ENCODE measurements around the gene SLC39A1. TPM values are rescaled to one million over a fixed set of nuclear protein-coding genes. Genes with fewer than 3 reads are reported as not detected.

The SLC39A1 gene
- total and polyA plus RNA-seq, 2 of the 4 experiments (the other 2 are of a cell fraction), result 89.1 to 97.7 TPM

DNA sequence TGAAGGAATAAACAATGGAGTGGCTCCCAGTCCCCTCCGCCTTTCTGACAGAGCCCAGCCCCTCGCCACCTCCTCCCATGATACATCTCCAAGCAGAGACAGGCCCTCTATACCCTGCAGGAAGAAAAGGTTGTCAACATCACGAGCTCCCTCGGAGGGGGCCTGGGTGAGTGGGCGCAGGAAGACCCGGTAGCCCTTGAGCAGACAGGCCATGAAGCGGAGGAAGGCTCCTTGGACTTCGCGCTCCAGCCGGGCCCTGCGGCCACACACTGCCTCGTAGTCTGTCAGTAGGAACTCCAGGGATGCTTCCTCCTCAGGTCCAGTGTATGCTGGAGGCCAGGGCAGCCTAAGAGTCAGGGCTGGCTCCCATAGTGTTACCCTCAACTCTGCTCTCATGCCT is 23.9 kb downstream of the SLC39A1 start:
- Histone ChIP-seq H3K56ac (ENCODE audit: extremely low read depth, insufficient read depth, low read length) (no peak overlapping the region), H2BK15ac (ENCODE audit: low read depth, low read length) (no peak overlapping the region), H3K23ac (ENCODE audit: low read depth, low read length) (no peak overlapping the region), H3K79me1 (ENCODE audit: low read depth in 1 of 2, low read length in 2 of 2) (peaks cover 3 to 33% of the 10 kb centered on the region in 2 experiments), H3K9me1 (ENCODE audit: insufficient read depth, low read length) (peaks cover 11% of the 10 kb centered on the region; the same call in 1 of the 2 replicates), H3K27me3 (ENCODE audit: control insufficient read depth, insufficient read depth, low read length) (no peaks in the 10 kb centered on the region), H3K9me3 (ENCODE audit: control insufficient read depth, insufficient read depth, low read length) (no peaks in the 10 kb centered on the region), H2BK120ac (ENCODE audit: low read depth, low read length) (no peak overlapping the region), H3K27ac (ENCODE audit: insufficient read depth, low read length) (no peak overlapping the region), H2BK5ac (ENCODE audit: low read depth, low read length, poor library complexity, severe bottlenecking) (no peak overlapping the region), H4K91ac (ENCODE audit: insufficient read depth, low read depth, low read length) (no peak overlapping the region), H3K4me2 (ENCODE audit: low read depth, low read length) (no peak overlapping the region), H4K5ac (ENCODE audit: low read depth, low read length) (no peak overlapping the region), H4K8ac (ENCODE audit: low read depth in 2 of 2, low read length in 2 of 2) (no peak overlapping the region), H3K14ac (replicated peaks; ENCODE audit: low read depth, low read length) (no peak overlapping the region), H2AK5ac (ENCODE audit: low read depth, low read length) (no peak overlapping the region), H2AK9ac (replicated peaks; ENCODE audit: low read depth, low read length, poor library complexity) (no peak overlapping the region), H3K9ac (ENCODE audit: low read depth, low read length) (no peak overlapping the region), H3K4ac (ENCODE audit: low read depth, low read length) (no peak overlapping the region), H3K36me3 (ENCODE audit: control insufficient read depth, insufficient read depth, low read length) (peaks cover 68% of the 10 kb centered on the region), H3K4me1 (ENCODE audit: control insufficient read depth, insufficient read depth, low read length) (no peaks in the 10 kb centered on the region), H2AFZ (replicated peaks; ENCODE audit: low read length, poor library complexity) (no peak overlapping the region), H3K4me3 (ENCODE audit: insufficient read depth, low read depth, low read length) (no peak overlapping the region), H4K20me1 (ENCODE audit: insufficient read depth, low read length) (no peaks in the 10 kb centered on the region), H2BK20ac (ENCODE audit: low read depth, low read length) (no peak overlapping the region), H3K18ac (ENCODE audit: low read depth, low read length) (no peak overlapping the region)
- intact Hi-C loops (cut with micrococcal nuclease) (no loop called here), in situ Hi-C loops (cut with MboI; ENCODE audit: low sequenced_read_pairs) (no loop called here), dilution Hi-C loops (cut with HindIII; ENCODE audit: low sequenced_read_pairs, unreplicated experiment) (no loop called here)
- DNase-seq (no peak), ATAC-seq (ENCODE audit: low read depth) (no peak)
- POLR2A ChIA-PET (ENCODE audit: unreplicated experiment), result no interaction called here
- BruUV-seq (replicated peaks), result no TSS peak
- CTCF ChIA-PET, result no interaction called here
- TF ChIP-seq CEBPB (IDR thresholded peaks at IDR 0.05; ENCODE audit: low read depth, low read length) (no peak), ELK1 (IDR thresholded peaks at IDR 0.05; ENCODE audit: borderline replicate concordance, low read depth, low read length) (no peak), BHLHE40 (IDR thresholded peaks at IDR 0.05; ENCODE audit: low read depth, low read length) (no peak), RCOR1 (IDR thresholded peaks at IDR 0.05; ENCODE audit: insufficient replicate concordance, low read length) (no peak), NFE2L2 (IDR thresholded peaks at IDR 0.05; ENCODE audit: low read depth, low read length) (no peak), SMC3 (IDR thresholded peaks at IDR 0.05; ENCODE audit: low read depth, low read length) (no peak), RFX5 (IDR thresholded peaks at IDR 0.05; ENCODE audit: low read depth, low read length) (no peak)
- TF ChIP-seq, protein P1, sequence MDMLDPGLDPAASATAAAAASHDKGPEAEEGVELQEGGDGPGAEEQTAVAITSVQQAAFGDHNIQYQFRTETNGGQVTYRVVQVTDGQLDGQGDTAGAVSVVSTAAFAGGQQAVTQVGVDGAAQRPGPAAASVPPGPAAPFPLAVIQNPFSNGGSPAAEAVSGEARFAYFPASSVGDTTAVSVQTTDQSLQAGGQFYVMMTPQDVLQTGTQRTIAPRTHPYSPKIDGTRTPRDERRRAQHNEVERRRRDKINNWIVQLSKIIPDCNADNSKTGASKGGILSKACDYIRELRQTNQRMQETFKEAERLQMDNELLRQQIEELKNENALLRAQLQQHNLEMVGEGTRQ (IDR thresholded peaks at IDR 0.05; ENCODE audit: low read depth, low read length), result no peak
- WGBS, 2 experiments (ENCODE audit: extremely low coverage in 2 of 2, insufficient read length in 1 of 2), result 100% methylated on average over 6 of the region's 12 CpGs; no CpG with 5 or more reads in 1 of the 2 experiments
